ENCODE results near the gene FLYWCH1. TPM values are rescaled to one million over a fixed set of nuclear protein-coding genes. Genes with fewer than 3 reads are reported as not detected.
A peak's percentile ranks its signal among the peaks of the same experiment; 100 is the strongest.

FLYWCH1 gene
- total and polyA plus RNA-seq, 9 of the 15 experiments (the other 6 are each of a cell fraction or from before 2014, with no cell fraction given), result 0.18 to 33.6 (median 11.3) TPM

DNA sequence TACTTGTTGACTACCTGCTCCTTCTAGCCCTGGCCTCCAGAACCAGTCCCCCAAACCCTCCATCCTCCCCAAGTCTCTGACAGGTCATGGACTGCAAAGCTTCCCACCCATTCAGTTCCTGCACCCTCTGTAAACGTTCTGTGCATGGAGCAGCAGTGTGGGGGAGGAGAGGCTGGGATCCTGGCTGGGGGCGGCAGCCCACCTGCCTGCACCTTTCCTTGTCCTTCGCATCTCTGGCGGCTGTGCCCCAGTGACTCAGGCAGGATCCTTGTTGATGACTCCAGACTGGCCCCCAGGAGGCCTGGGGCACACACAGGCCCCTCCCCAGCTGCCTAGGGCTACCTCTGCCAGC, 70.1 kb downstream of the FLYWCH1 start (continued):
- TF ChIP-seq NCOA4 (IDR thresholded peaks at IDR 0.05; ENCODE audit: partially characterized antibody) (no peak), ZKSCAN1 (IDR thresholded peaks at IDR 0.05; ENCODE audit: low read depth, low read length) (no peak), MYBL2 (IDR thresholded peaks at IDR 0.05; ENCODE audit: low read depth) (no peak), MYBL2 (CRISPR knock-in tag; IDR thresholded peaks at IDR 0.05; ENCODE audit: borderline replicate concordance) (no peak)

DNA sequence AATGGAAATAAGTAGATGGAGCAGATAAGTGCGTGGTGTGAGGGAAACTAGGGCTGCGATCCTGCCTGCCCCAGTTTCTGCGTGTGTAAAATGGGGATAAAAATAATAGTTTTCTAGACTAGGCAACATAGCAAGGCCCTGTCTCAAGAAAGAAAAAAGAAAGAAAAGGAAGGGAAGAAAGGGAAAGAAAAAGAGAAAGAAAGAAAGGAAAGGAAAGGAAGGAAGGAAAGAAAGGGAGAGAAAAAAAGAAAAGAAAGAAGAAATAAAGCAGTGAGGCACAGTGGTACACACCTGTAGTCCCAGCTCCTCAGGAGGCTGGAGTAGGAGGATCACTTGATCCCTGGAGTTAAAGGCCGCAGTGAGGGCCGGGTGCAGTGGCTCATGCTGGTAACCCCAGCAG, 70.7 kb downstream of the FLYWCH1 start:
- no peak for DNase-seq (ENCODE audit: extremely low read depth in 1 of 4, low spot score in 3 of 4)
- FAIRE-seq, result peak; percentile 32
- no peaks in the 10 kb centered on the region for H3K9me1 ChIP-seq (ENCODE audit: control insufficient read depth, insufficient read depth, low read length)
- peak overlapping the region; percentile 97 for H3K4me2 ChIP-seq (ENCODE audit: insufficient read depth, low read length)
- H3K79me2 ChIP-seq (ENCODE audit: control insufficient read depth, insufficient read depth, low read length), result peaks cover 36% of the 10 kb centered on the region
- WGBS (ENCODE audit: insufficient coverage, low coverage, missing lambda C conversion rate), result 16% methylated on average over 5 of the region's 5 CpGs
- no peak overlapping the region for H3K4me3 ChIP-seq
- peak overlapping the region; percentile 48 for H2AFZ ChIP-seq (ENCODE audit: low read depth, low read length)
- H3K27me3 ChIP-seq (ENCODE audit: control insufficient read depth in 2 of 2, insufficient read depth in 2 of 2, low read length in 2 of 2), result no peaks in the 10 kb centered on the region
- H3K4me1 ChIP-seq (replicated peaks in 1 of 2; ENCODE audit: control insufficient read depth in 2 of 2, insufficient read depth in 2 of 2, low read length in 2 of 2), result peaks cover 19 to 81% of the 10 kb centered on the region in 2 experiments
- ChIA-PET POLR2A (interaction anchor here (0.6 to 3.5 kb wide), 7 partner anchors 10 to 49 kb away, joined by 3 to 17 read pairs (median 3); partner anchors contain the start of gene TNFRSF12A), CTCF (ENCODE audit: low intra/inter-chr PET ratio) (interaction anchor here (0.5 kb wide), 1 partner anchor 107 kb away, joined by 6 read pairs; no protein-coding TSS in a partner anchor)
- H3K36me3 ChIP-seq (ENCODE audit: control insufficient read depth, insufficient read depth, low read length), result peaks cover 21% of the 10 kb centered on the region; the same call in 2 of the 3 replicates
- no peaks in the 10 kb centered on the region for H4K20me1 ChIP-seq (replicated peaks; ENCODE audit: control insufficient read depth, insufficient read depth, low read length)
- H3K9ac ChIP-seq (ENCODE audit: insufficient read depth in 1 of 2, low read depth in 2 of 2, low read length in 2 of 2), result peak overlapping the region; percentile 81 to 97; a peak in 3 of 4 replicates
- no peak for ATAC-seq
- intact Hi-C loops (cut with micrococcal nuclease), result loop anchor here (2.0 to 5.0 kb wide), 3 partner anchors 14 to 110 kb away; partner anchors contain the start of gene PAQR4
- in situ Hi-C loops (cut with MboI), result no loop called here
- no TSS peak for BruUV-seq (replicated peaks)
- no peaks in the 10 kb centered on the region for H3K9me3 ChIP-seq (replicated peaks; ENCODE audit: control insufficient read depth, insufficient read depth, low read depth, low read length)
- H3K27ac ChIP-seq (ENCODE audit: extremely low read depth, low read depth, low read length), result peak overlapping the region; percentile 99
- TF ChIP-seq MECOM (CRISPR knock-in tag; IDR thresholded peaks at IDR 0.05), result no peak
- no peak for TF ChIP-seq MTA3 (IDR thresholded peaks at IDR 0.05; ENCODE audit: borderline replicate concordance)
- no peak for TF ChIP-seq SP2 (IDR thresholded peaks at IDR 0.05; ENCODE audit: extremely low read depth, low read depth, low read length, poor library complexity, severe bottlenecking)
- TF ChIP-seq E2F3 (CRISPR knock-in tag; IDR thresholded peaks at IDR 0.05), result no peak
- TF ChIP-seq LARP7 (IDR thresholded peaks at IDR 0.05), result 0 out of 2 replicates have a peak, but pooled peaks have one; percentile 81
- TF ChIP-seq TSC22D4 (tag; IDR thresholded peaks at IDR 0.05), result no peak
- TF ChIP-seq STAG1 (CRISPR knock-in tag; IDR thresholded peaks at IDR 0.05; ENCODE audit: borderline replicate concordance), result no peak
- TF ChIP-seq SETDB1 (IDR thresholded peaks at IDR 0.05; ENCODE audit: low read length), result no peak
- TF ChIP-seq THAP7 (CRISPR knock-in tag; IDR thresholded peaks at IDR 0.05), result no peak
- no peak for TF ChIP-seq ZNF212 (CRISPR knock-in tag; IDR thresholded peaks at IDR 0.05)
- TF ChIP-seq STAT5A (IDR thresholded peaks at IDR 0.05; ENCODE audit: borderline replicate concordance, low read length), result no peak
- no peak for TF ChIP-seq ZNF239 (CRISPR knock-in tag; IDR thresholded peaks at IDR 0.05)
- TF ChIP-seq HLTF (IDR thresholded peaks at IDR 0.05), result peak; percentile 72; the same call in 1 of the 2 replicates
- TF ChIP-seq PTBP1 (IDR thresholded peaks at IDR 0.05; ENCODE audit: low read depth, low read length), result no peak
- 0 out of 2 replicates have a peak, but pooled peaks have one; percentile 78 for TF ChIP-seq THRAP3 (IDR thresholded peaks at IDR 0.05; ENCODE audit: borderline replicate concordance)
- no peak for TF ChIP-seq POLR2H (tag; IDR thresholded peaks at IDR 0.05; ENCODE audit: low read depth)
- no peak for TF ChIP-seq CSDE1 (IDR thresholded peaks at IDR 0.05)
- TF ChIP-seq ZNF224 (CRISPR knock-in tag; IDR thresholded peaks at IDR 0.05), result no peak
- 0 out of 2 replicates have a peak, but pooled peaks have one; percentile 33 for TF ChIP-seq HEY1 (CRISPR knock-in tag; IDR thresholded peaks at IDR 0.05; ENCODE audit: borderline replicate concordance)
- peak; percentile 88 for TF ChIP-seq BCOR (IDR thresholded peaks at IDR 0.05)
- no peak for TF ChIP-seq ZFPM2 (CRISPR knock-in tag; IDR thresholded peaks at IDR 0.05)
- TF ChIP-seq ADNP (tag; IDR thresholded peaks at IDR 0.05), result no peak
- TF ChIP-seq HMGN3 (IDR thresholded peaks at IDR 0.05; ENCODE audit: borderline replicate concordance, extremely low read depth, insufficient read length, low read depth, low read length), result no peak

Data from K562 (cell line).